Endothelial cell of umbilical vein (primary cell): Measurements from ENCODE around the gene AK5. TPM values are rescaled to one million over a fixed set of nuclear protein-coding genes. Genes with fewer than 3 reads are reported as not detected.
"Not testable (repeated sequence)": the region's sequence is repeated elsewhere in the genome, so short reads cannot be mapped to it uniquely, and the experiment has no call there.

Experiments used
- BruUV-seq: library from RNA; stranded (reverse); fragments of 400-500 nt; replicated peaks from 2 replicates; lab custom pipeline; 2021; lab: Mats Ljungman, UMichigan
- CTCF ChIA-PET: fragments of 300-600, 350-600 bp; sonication (Branson Sonifier 250); formaldehyde crosslinking; loops from one replicate; lab custom pipeline; 2021; ENCODE audit warnings: antibody characterized with exemption, inconsistent platforms; lab: Charles Lee
- POLR2A ChIA-PET: fragments of 300-600, 350-600 bp; sonication (Branson Sonifier 250); formaldehyde crosslinking; loops from one replicate; lab custom pipeline; 2021; ENCODE audit warnings: antibody characterized with exemption, inconsistent platforms; lab: Charles Lee
- DNase-seq: peaks from one replicate; pipeline ENCODE4 v3.0.0-alpha.2; 2011; ENCODE audit warnings: low read depth, low spot score
- FAIRE-seq: peaks from 2 replicates; lab custom pipeline; 2011; peaks lifted over from hg19 to GRCh38; lab: Jason Lieb, UNC
- H2AFZ ChIP-seq: 2 replicates; pipeline ENCODE4 v1.6.0; 2012; ENCODE audit warnings: low read depth, low read length, control low read depth, inconsistent platforms
- H3K27ac ChIP-seq: 2 replicates; pipeline ENCODE4 v1.5.1; 2011; ENCODE audit warnings: low read depth, mild to moderate bottlenecking, control low read depth, low read length, moderate library complexity; ENCODE audit not compliant: insufficient read depth
- H3K27me3 ChIP-seq, 2 experiments: 2 replicates each; pipeline versions ENCODE4 v1.6.0 to v1.6.1; 2011; ENCODE audit warnings: low read length in 2 of 2, mixed read lengths in 1 of 2; ENCODE audit not compliant: control insufficient read depth in 2 of 2, insufficient read depth in 2 of 2
- H3K36me3 ChIP-seq, 2 experiments: 2 replicates in 1 of 2; 3 replicates in 1 of 2; pipeline ENCODE4 v1.5.1; 2011; ENCODE audit warnings: low read length in 2 of 2, mild to moderate bottlenecking in 1 of 2, moderate library complexity in 1 of 2; ENCODE audit not compliant: control insufficient read depth in 2 of 2, insufficient read depth in 2 of 2; ENCODE audit errors: extremely low read depth in 1 of 2
- H3K4me1 ChIP-seq: 3 replicates; pipeline ENCODE4 v1.5.1; 2011; ENCODE audit warnings: mild to moderate bottlenecking, low read length; ENCODE audit not compliant: control insufficient read depth, insufficient read depth; ENCODE audit errors: extremely low read depth
- H3K4me2 ChIP-seq: 2 replicates; pipeline ENCODE4 v1.6.1; 2011; ENCODE audit warnings: low read length, control low read depth, mixed read lengths; ENCODE audit not compliant: insufficient read depth
- H3K4me3 ChIP-seq, 3 experiments: fragments of 200-600 bp in 1 of 3; sonication (generic), shearing (Covaris generic) in 1 of 3; replicated peaks in 1 of 3; 2 replicates each; pipeline ENCODE4 v1.5.1; 2011 to 2016; ENCODE audit warnings: control low read depth in 3 of 3, low read length in 3 of 3, mild to moderate bottlenecking in 2 of 3, inconsistent platforms in 1 of 3, low read depth in 1 of 3, moderate library complexity in 1 of 3; ENCODE audit not compliant: insufficient read depth in 1 of 3
- H3K79me2 ChIP-seq: 2 replicates; pipeline ENCODE4 v1.6.0; 2012; ENCODE audit warnings: low read length, inconsistent platforms; ENCODE audit not compliant: control insufficient read depth, insufficient read depth
- H3K9ac ChIP-seq: replicated peaks from 2 replicates; pipeline ENCODE3; 2011; ENCODE audit warnings: low read length, control low read depth; ENCODE audit not compliant: insufficient read depth; ENCODE audit errors: extremely low read depth
- H3K9me1 ChIP-seq: replicated peaks from 3 replicates; pipeline ENCODE4 v1.6.0; 2011; ENCODE audit warnings: mild to moderate bottlenecking, low read length; ENCODE audit not compliant: control insufficient read depth, insufficient read depth; ENCODE audit errors: extremely low read depth
- H3K9me3 ChIP-seq: replicated peaks from 2 replicates; pipeline ENCODE4 v1.5.1; 2012; ENCODE audit warnings: low read length, inconsistent platforms; ENCODE audit not compliant: control insufficient read depth, insufficient read depth
- H4K20me1 ChIP-seq: replicated peaks from 2 replicates; pipeline ENCODE3; 2011; ENCODE audit warnings: mild to moderate bottlenecking, low read length; ENCODE audit not compliant: control insufficient read depth, insufficient read depth; ENCODE audit errors: extremely low read depth
- EZH2 ChIP-seq: IDR thresholded peaks from 2 replicates; pipeline ENCODE4 v1.6.1; 2012; ENCODE audit warnings: borderline replicate concordance, low read depth, mild to moderate bottlenecking, moderate library complexity, low read length, inconsistent platforms; ENCODE audit not compliant: severe bottlenecking
- FOS ChIP-seq: IDR thresholded peaks from 2 replicates; pipeline ENCODE4 v1.6.1; 2011; ENCODE audit warnings: mild to moderate bottlenecking, low read length, moderate library complexity, borderline replicate concordance; ENCODE audit not compliant: insufficient read depth
- GATA2 ChIP-seq: IDR thresholded peaks from 2 replicates; pipeline ENCODE4 v1.7.0; 2011; ENCODE audit warnings: low read depth, mild to moderate bottlenecking, moderate library complexity, mixed read lengths, low read length; ENCODE audit not compliant: insufficient read length, insufficient read depth
- JUN ChIP-seq: IDR thresholded peaks from 2 replicates; pipeline ENCODE4 v1.6.1; 2011; ENCODE audit warnings: borderline replicate concordance, low read depth; ENCODE audit not compliant: insufficient read length, insufficient read depth
- POLR2A ChIP-seq: IDR thresholded peaks from 2 replicates; pipeline ENCODE4 v1.6.1; 2012; ENCODE audit warnings: low read depth, mild to moderate bottlenecking, control low read depth, low read length
- POLR2AphosphoS5 ChIP-seq: IDR thresholded peaks from 2 replicates; pipeline ENCODE4 v1.6.1; 2012; ENCODE audit warnings: low read depth, mild to moderate bottlenecking, control low read depth, low read length, moderate library complexity; ENCODE audit not compliant: insufficient read depth
- dilution Hi-C: fragments of 300-500 bp; cut with MboI; formaldehyde crosslinking; loops from one replicate; pipeline ENCODE4 v1.15.0; 2019; ENCODE audit warnings: low sequenced_read_pairs; ENCODE audit not compliant: extremely low pct_ligation_motif_present
- intact Hi-C: fragments of 100-400 bp; cut with micrococcal nuclease; formaldehyde crosslinking; loops from one replicate; pipeline ENCODE4 v1.10.0; 2022
- polyA plus RNA-seq, 4 experiments: library from polyadenylated mRNA; depleted of rRNA in 3 of 4; stranded (reverse) in 3 of 4; unstranded in 1 of 4; fragments of >200 nt; gene quantifications; 2 replicates each; pipeline versions ENCODE4 v1.2.1 to v1.2.3, GENCODE V29; 2011 to 2012; ENCODE audit warnings: missing spikeins in 1 of 4
- total RNA-seq: library from RNA; stranded (reverse); gene quantifications from 2 replicates; pipeline ENCODE4 v1.2.3, GENCODE V29; 2021
- TF ChIP-seq, protein P1 (sequence below), 2 donors: IDR thresholded peaks; 1 replicate in 1 of 2; 2 replicates in 1 of 2; pipeline ENCODE4 v1.5.1; 2011; ENCODE audit warnings: low read length in 2 of 2, mild to moderate bottlenecking in 2 of 2, moderate library complexity in 2 of 2, control low read depth in 1 of 2, inconsistent platforms in 1 of 2, low read depth in 1 of 2; ENCODE audit not compliant: insufficient read depth in 1 of 2; ENCODE audit errors: extremely low read depth in 1 of 2
- TF ChIP-seq, protein P2 (sequence below): IDR thresholded peaks from 2 replicates; pipeline ENCODE4 v1.6.1; 2011; ENCODE audit not compliant: insufficient read depth, insufficient read length

AK5 gene
- total and polyA plus RNA-seq, 2 donors (not counting 3 experiments of a cell fraction or from before 2014, with no cell fraction given): 5.0 to 7.5 TPM

DNA sequence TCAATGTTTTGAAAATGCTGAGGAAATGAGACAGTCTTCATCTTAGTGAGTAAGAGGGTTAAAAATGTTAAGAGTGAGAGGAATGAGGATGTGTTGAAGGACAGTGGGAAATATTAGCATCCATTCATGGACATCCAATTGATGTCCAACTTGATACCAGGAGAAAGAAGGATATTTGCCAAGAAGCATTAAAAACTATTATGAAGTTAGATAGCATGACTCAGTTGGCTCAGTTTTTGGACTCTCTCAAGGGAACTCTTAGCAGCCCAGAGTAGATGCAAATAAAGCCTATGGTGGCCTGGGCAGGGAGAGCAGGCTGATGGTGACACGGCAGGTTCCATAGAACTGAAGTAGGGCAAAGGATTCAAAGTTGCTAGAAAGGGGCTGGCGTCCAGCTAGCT is 229.6 kb downstream of the AK5 start:
- Histone ChIP-seq H3K9ac (peak overlapping the region; percentile 55), H3K4me3 (no peak overlapping the region), H2AFZ (peak overlapping the region; percentile 7), H4K20me1 (no peaks in the 10 kb centered on the region), H3K9me1 (no peaks in the 10 kb centered on the region), H3K36me3 (no peaks in the 10 kb centered on the region), H3K27ac (peak overlapping the region; percentile 82), H3K9me3 (no peaks in the 10 kb centered on the region), H3K79me2 (no peaks in the 10 kb centered on the region), H3K27me3 (no peaks in the 10 kb centered on the region), H3K4me1 (peaks cover 43% of the 10 kb centered on the region), H3K4me2 (peak overlapping the region; percentile 41)
- CTCF ChIA-PET: interaction anchor here (1.0 to 3.4 kb wide), 3 partner anchors 22 to 74 kb away, joined by 3 to 19 read pairs (median 6); no protein-coding TSS in a partner anchor
- FAIRE-seq (peak; percentile 63), DNase-seq (peak; percentile 85)
- intact Hi-C loops: loop anchor here (5.0 to 10.0 kb wide), 3 partner anchors 171 to 1533 kb away; partner anchors contain the start of genes PIGK and ZZZ3
- POLR2A ChIA-PET: no interaction called here
- dilution Hi-C loops: no loop called here
- peak; percentile 81 for TF ChIP-seq FOS
- no peak for TF ChIP-seq EZH2
- TF ChIP-seq, protein P1, sequence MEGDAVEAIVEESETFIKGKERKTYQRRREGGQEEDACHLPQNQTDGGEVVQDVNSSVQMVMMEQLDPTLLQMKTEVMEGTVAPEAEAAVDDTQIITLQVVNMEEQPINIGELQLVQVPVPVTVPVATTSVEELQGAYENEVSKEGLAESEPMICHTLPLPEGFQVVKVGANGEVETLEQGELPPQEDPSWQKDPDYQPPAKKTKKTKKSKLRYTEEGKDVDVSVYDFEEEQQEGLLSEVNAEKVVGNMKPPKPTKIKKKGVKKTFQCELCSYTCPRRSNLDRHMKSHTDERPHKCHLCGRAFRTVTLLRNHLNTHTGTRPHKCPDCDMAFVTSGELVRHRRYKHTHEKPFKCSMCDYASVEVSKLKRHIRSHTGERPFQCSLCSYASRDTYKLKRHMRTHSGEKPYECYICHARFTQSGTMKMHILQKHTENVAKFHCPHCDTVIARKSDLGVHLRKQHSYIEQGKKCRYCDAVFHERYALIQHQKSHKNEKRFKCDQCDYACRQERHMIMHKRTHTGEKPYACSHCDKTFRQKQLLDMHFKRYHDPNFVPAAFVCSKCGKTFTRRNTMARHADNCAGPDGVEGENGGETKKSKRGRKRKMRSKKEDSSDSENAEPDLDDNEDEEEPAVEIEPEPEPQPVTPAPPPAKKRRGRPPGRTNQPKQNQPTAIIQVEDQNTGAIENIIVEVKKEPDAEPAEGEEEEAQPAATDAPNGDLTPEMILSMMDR (IDR thresholded peaks at IDR 0.05; ENCODE audit: extremely low read depth in 1 of 2, insufficient read depth in 1 of 2, low read depth in 1 of 2, low read length in 2 of 2): no peak
- TF ChIP-seq, protein P2, sequence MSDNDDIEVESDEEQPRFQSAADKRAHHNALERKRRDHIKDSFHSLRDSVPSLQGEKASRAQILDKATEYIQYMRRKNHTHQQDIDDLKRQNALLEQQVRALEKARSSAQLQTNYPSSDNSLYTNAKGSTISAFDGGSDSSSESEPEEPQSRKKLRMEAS: no peak
- TF ChIP-seq GATA2: peak; percentile 94
- TF ChIP-seq POLR2AphosphoS5: peak; percentile 65
- peak; percentile 77 for TF ChIP-seq JUN
- no peak for TF ChIP-seq POLR2A
- no TSS peak for BruUV-seq

DNA sequence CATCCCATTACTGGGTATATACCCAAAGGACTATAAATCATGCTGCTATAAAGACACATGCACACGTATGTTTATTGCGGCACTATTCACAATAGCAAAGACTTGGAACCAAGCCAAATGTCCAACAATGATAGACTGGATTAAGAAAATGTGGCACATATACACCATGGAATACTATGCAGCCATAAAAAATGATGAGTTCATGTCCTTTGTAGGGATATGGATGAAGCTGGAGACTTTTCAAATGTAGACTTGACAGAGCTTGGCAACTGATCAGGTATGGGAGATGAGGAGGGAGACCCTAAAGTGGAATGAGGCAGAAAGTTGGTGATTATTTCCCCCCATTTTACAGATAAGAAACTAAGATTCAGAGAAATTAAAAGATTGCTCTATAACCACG is 230.8 kb downstream of the AK5 start:
- DNase-seq, dilution Hi-C loops, FAIRE-seq, H2AFZ ChIP-seq, H3K4me2 ChIP-seq, H3K9me1 ChIP-seq, H3K9me3 ChIP-seq, CTCF ChIA-PET, H3K79me2 ChIP-seq, H3K9ac ChIP-seq, H3K27me3 ChIP-seq, POLR2A ChIA-PET, H4K20me1 ChIP-seq, H3K36me3 ChIP-seq, H3K4me3 ChIP-seq, BruUV-seq, H3K27ac ChIP-seq: not testable (repeated sequence)
- peaks cover 43% of the 10 kb centered on the region for H3K4me1 ChIP-seq
- intact Hi-C loops: loop anchor here (5.0 to 10.0 kb wide), 3 partner anchors 170 to 1532 kb away; partner anchors contain the start of genes PIGK and ZZZ3
